Mucosa of gallbladder (tissue), 1 donor: ENCODE measurements around the gene SLC19A1. TPM values are rescaled to one million over a fixed set of nuclear protein-coding genes. Genes with fewer than 3 reads are reported as not detected.
"Not testable (repeated sequence)": the region's sequence is repeated elsewhere in the genome, so short reads cannot be mapped to it uniquely, and the experiment has no call there.

Experiments
- DNase-seq: peaks from one replicate; pipeline ENCODE4 v3.0.0-alpha.2; 2020; ENCODE audit warnings: low spot score
- total RNA-seq: library from RNA; stranded (reverse); gene quantifications from one replicate; pipeline ENCODE4 v1.2.1, GENCODE V29; 2021
- donor health status: DM: no; HTN: no; CAD: no.

Gene SLC19A1
- total RNA-seq, 1 donor from 2014 or later, result 7.0 TPM

- no peak for DNase-seq
These were observed 34.8 kb upstream of the SLC19A1 start for GRCh38 chr21:45576838-45577737.

GRCh38 chr21:45575993-45576837 lies 34.0 kb upstream of the SLC19A1 start:
- DNase-seq, result no peak

- no peak for DNase-seq
These were observed 33.2 kb upstream of the SLC19A1 start for GRCh38 chr21:45575304-45575992.

- DNase-seq, result no peak
These were observed 32.5 kb upstream of the SLC19A1 start for GRCh38 chr21:45574691-45575090.

- no peak for DNase-seq
These were observed 31.9 kb upstream of the SLC19A1 start for GRCh38 chr21:45574081-45574501.

- DNase-seq, result no peak
These were observed 31.3 kb upstream of the SLC19A1 start for GRCh38 chr21:45573452-45574035.

GRCh38 chr21:45572783-45573451 lies 30.7 kb upstream of the SLC19A1 start:
- no peak for DNase-seq

GRCh38 chr21:45572231-45572630 lies 30.0 kb upstream of the SLC19A1 start:
- no peak for DNase-seq

GRCh38 chr21:45571641-45572040 lies 29.4 kb upstream of the SLC19A1 start:
- DNase-seq, result no peak

- DNase-seq, result no peak
These were observed 28.8 kb upstream of the SLC19A1 start for GRCh38 chr21:45570826-45571601.

- no peak for DNase-seq
These were observed 27.8 kb upstream of the SLC19A1 start for GRCh38 chr21:45570071-45570470.

- DNase-seq, result no peak
These were observed 26.1 kb upstream of the SLC19A1 start for GRCh38 chr21:45568383-45568782.

- not testable (repeated sequence) for DNase-seq
These were observed 21.9 kb upstream of the SLC19A1 start for GRCh38 chr21:45564137-45564536.

GRCh38 chr21:45562965-45563364 lies 20.7 kb upstream of the SLC19A1 start:
- DNase-seq, result no peak

GRCh38 chr21:45562402-45562801 lies 20.2 kb upstream of the SLC19A1 start:
- DNase-seq, result no peak

- DNase-seq, result not testable (repeated sequence)
These were observed 19.0 kb upstream of the SLC19A1 start for GRCh38 chr21:45561241-45561640.

GRCh38 chr21:45560106-45561021 lies 18.1 kb upstream of the SLC19A1 start:
- no peak for DNase-seq

- DNase-seq, result no peak
These were observed 17.2 kb upstream of the SLC19A1 start for GRCh38 chr21:45559216-45560105.
